SK-N-SH treated with all-trans-retinoic acid at 6 μM for 48 hours (cell line): ENCODE results near the gene BNC2.

Source experiments
- ATAC-seq: fragments of 200-7000 bp; cut with Tn5 transposase; 3 replicates; pipeline ENCODE4 v1.9.1; 2020; ENCODE audit warnings: mild to moderate bottlenecking, moderate library complexity
- ARNTL ChIP-seq: fragments of 450-650 bp; formaldehyde crosslinking; IDR thresholded peaks from 2 replicates; pipeline ENCODE4 v1.5.0; 2020; ENCODE audit warnings: low read depth, mild to moderate bottlenecking, moderate library complexity, borderline replicate concordance
- BACH2 ChIP-seq: fragments of 250-450 bp; sonication (Bioruptor Pico); IDR thresholded peaks from 2 replicates; pipeline ENCODE4 v1.9.0; 2021; ENCODE audit warnings: mild to moderate bottlenecking, borderline replicate concordance
- ISL1 ChIP-seq: fragments of 250-450 bp; sonication (Bioruptor Pico); IDR thresholded peaks from 2 replicates; pipeline ENCODE4 v2.1.2; 2022; ENCODE audit warnings: mild to moderate bottlenecking, moderate library complexity
- OSR1 ChIP-seq: fragments of 250-450 bp; sonication (Bioruptor Pico); IDR thresholded peaks from 2 replicates; pipeline ENCODE4 v1.8.0; 2022; ENCODE audit warnings: moderate library complexity, mild to moderate bottlenecking, inconsistent platforms
- SNAI2 ChIP-seq: fragments of 250-450 bp; sonication (Bioruptor Pico); IDR thresholded peaks from 2 replicates; pipeline ENCODE4 v1.5.0; 2020; ENCODE audit warnings: mild to moderate bottlenecking, moderate library complexity
- TCF4 ChIP-seq: fragments of 250-450 bp; sonication (Bioruptor Pico); IDR thresholded peaks from 2 replicates; pipeline ENCODE4 v1.8.0; 2021; ENCODE audit warnings: mild to moderate bottlenecking, moderate library complexity, borderline replicate concordance
- ZFP3 ChIP-seq: fragments of 250-450 bp; sonication (Bioruptor Pico); IDR thresholded peaks from 2 replicates; pipeline ENCODE4 v1.5.0; 2020; ENCODE audit warnings: mild to moderate bottlenecking, moderate library complexity
- ZNF565 ChIP-seq: fragments of 450-650 bp; formaldehyde crosslinking; conservative IDR thresholded peaks from 2 replicates; pipeline ENCODE4 v1.5.0; 2020; ENCODE audit warnings: low read depth, mild to moderate bottlenecking, moderate library complexity
- ZNF70 ChIP-seq: fragments of 450-650 bp; formaldehyde crosslinking; IDR thresholded peaks from 2 replicates; pipeline ENCODE4 v1.5.0; 2020; ENCODE audit warnings: mild to moderate bottlenecking, moderate library complexity
- ZNF8 ChIP-seq: fragments of 450-650 bp; formaldehyde crosslinking; IDR thresholded peaks from 2 replicates; pipeline ENCODE4 v1.5.0; 2020; ENCODE audit warnings: mild to moderate bottlenecking, moderate library complexity
- TF ChIP-seq, protein P1 (sequence below): fragments of 250-450 bp; sonication (Bioruptor Pico); IDR thresholded peaks from 2 replicates; pipeline ENCODE4 v1.8.0; 2020; ENCODE audit warnings: mild to moderate bottlenecking, moderate library complexity, borderline replicate concordance
- TF ChIP-seq, protein P2 (sequence below): fragments of 250-450 bp; sonication (Bioruptor Pico); IDR thresholded peaks from 2 replicates; pipeline ENCODE4 v1.5.0; 2020; ENCODE audit warnings: mild to moderate bottlenecking, moderate library complexity
- TF ChIP-seq, protein P3 (sequence below): fragments of 250-450 bp; sonication (Bioruptor Pico); IDR thresholded peaks from 2 replicates; pipeline ENCODE4 v1.8.0; 2021; ENCODE audit warnings: low read depth, mild to moderate bottlenecking, moderate library complexity, borderline replicate concordance
- TF ChIP-seq, protein P4 (sequence below): fragments of 250-450 bp; sonication (Bioruptor Pico); IDR thresholded peaks from 2 replicates; pipeline ENCODE4 v1.5.1; 2021; ENCODE audit warnings: mild to moderate bottlenecking, moderate library complexity
- TF ChIP-seq, protein P5 (sequence below): fragments of 250-450 bp; sonication (Bioruptor Pico); IDR thresholded peaks from 2 replicates; pipeline ENCODE4 v1.5.1; 2020; ENCODE audit warnings: low read depth, mild to moderate bottlenecking, moderate library complexity

BNC2 gene

DNA sequence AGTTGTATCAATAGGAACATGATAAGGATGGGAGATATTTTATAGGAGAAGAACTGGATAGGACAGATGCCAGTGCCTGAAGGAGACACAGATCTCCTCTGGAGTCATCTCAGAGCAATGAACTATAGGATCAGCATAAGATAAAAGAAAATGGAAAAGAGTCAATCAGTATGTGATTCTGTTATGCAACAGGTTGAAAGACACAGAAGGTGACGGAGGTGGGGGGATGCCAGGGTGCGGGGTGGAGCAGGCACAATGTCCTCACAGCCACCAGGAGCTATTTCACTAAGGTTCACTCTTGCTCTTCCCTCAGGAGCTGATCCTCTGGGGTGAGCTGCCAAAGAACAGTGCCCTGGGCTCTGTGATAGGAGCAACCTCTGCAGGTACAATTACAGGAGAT, 179.8 kb downstream of the BNC2 start:
- no peak for TF ChIP-seq ZNF70 (CRISPR knock-in tag)
- no peak for TF ChIP-seq OSR1 (CRISPR knock-in tag)
- TF ChIP-seq, protein P1, sequence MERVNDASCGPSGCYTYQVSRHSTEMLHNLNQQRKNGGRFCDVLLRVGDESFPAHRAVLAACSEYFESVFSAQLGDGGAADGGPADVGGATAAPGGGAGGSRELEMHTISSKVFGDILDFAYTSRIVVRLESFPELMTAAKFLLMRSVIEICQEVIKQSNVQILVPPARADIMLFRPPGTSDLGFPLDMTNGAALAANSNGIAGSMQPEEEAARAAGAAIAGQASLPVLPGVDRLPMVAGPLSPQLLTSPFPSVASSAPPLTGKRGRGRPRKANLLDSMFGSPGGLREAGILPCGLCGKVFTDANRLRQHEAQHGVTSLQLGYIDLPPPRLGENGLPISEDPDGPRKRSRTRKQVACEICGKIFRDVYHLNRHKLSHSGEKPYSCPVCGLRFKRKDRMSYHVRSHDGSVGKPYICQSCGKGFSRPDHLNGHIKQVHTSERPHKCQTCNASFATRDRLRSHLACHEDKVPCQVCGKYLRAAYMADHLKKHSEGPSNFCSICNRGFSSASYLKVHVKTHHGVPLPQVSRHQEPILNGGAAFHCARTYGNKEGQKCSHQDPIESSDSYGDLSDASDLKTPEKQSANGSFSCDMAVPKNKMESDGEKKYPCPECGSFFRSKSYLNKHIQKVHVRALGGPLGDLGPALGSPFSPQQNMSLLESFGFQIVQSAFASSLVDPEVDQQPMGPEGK, result no peak
- TF ChIP-seq BACH2 (CRISPR knock-in tag), result no peak
- no peak for ATAC-seq

DNA sequence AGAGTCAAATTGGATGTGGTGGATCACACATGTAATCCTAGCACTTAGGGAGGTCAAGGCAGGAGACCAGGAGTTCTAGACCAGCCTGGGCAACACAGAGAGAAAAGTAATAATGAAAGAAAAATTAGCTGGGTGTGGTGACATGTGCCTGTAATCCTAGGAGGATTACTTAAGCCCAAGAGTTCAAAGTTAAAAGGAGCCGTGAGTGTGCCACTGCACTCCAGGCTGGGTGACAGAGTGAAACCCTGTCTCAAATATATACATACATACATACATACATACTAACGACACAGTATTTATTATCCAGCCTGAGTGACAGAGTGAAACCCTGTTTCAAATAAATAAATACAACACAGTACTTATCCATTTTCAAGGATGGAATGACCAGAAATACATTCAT, 180.3 kb downstream of the BNC2 start:
- TF ChIP-seq TCF4, result no peak
- no peak for TF ChIP-seq ZNF70 (CRISPR knock-in tag)
- TF ChIP-seq, protein P2, sequence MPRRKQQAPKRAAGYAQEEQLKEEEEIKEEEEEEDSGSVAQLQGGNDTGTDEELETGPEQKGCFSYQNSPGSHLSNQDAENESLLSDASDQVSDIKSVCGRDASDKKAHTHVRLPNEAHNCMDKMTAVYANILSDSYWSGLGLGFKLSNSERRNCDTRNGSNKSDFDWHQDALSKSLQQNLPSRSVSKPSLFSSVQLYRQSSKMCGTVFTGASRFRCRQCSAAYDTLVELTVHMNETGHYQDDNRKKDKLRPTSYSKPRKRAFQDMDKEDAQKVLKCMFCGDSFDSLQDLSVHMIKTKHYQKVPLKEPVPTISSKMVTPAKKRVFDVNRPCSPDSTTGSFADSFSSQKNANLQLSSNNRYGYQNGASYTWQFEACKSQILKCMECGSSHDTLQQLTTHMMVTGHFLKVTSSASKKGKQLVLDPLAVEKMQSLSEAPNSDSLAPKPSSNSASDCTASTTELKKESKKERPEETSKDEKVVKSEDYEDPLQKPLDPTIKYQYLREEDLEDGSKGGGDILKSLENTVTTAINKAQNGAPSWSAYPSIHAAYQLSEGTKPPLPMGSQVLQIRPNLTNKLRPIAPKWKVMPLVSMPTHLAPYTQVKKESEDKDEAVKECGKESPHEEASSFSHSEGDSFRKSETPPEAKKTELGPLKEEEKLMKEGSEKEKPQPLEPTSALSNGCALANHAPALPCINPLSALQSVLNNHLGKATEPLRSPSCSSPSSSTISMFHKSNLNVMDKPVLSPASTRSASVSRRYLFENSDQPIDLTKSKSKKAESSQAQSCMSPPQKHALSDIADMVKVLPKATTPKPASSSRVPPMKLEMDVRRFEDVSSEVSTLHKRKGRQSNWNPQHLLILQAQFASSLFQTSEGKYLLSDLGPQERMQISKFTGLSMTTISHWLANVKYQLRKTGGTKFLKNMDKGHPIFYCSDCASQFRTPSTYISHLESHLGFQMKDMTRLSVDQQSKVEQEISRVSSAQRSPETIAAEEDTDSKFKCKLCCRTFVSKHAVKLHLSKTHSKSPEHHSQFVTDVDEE, result no peak
- no peak for TF ChIP-seq OSR1 (CRISPR knock-in tag)
- no peak for ATAC-seq

DNA sequence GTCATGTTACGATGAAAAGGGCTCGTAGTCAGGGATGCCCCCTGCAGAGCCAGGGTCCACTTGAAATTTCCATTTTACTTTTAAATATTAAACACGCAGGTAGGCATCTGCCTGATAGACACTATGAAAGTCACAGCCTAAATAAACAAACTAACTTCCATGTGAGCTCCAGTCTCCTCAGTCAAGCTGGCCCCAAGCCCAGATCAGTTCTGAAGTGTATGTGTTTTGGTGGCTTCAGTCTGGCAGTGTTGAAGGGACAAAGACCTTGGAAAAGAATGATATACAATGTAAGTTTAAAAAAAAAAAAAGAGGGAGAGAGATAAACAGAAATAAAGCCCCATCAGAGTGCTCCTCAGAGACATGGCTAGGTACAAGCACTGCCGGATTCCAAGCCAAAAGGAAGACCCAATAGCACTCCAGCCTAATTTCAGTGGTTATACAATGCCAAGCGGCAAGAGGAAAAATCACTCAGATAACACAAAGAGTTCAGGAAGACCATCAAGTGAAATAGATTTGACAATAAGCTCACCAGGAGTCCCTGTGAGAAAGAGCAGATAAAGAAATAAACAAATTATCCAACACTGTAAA, 181.0 kb downstream of the BNC2 start:
- ATAC-seq, result peak; percentile 53
- TF ChIP-seq, protein P3, sequence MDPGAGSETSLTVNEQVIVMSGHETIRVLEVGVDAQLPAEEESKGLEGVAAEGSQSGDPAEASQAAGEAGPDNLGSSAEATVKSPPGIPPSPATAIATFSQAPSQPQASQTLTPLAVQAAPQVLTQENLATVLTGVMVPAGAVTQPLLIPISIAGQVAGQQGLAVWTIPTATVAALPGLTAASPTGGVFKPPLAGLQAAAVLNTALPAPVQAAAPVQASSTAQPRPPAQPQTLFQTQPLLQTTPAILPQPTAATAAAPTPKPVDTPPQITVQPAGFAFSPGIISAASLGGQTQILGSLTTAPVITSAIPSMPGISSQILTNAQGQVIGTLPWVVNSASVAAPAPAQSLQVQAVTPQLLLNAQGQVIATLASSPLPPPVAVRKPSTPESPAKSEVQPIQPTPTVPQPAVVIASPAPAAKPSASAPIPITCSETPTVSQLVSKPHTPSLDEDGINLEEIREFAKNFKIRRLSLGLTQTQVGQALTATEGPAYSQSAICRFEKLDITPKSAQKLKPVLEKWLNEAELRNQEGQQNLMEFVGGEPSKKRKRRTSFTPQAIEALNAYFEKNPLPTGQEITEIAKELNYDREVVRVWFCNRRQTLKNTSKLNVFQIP (CRISPR knock-in tag), result no peak
- TF ChIP-seq TCF4 (no peak), ZFP3 (CRISPR knock-in tag) (no peak), BACH2 (CRISPR knock-in tag) (no peak), SNAI2 (CRISPR knock-in tag) (no peak), ARNTL (CRISPR knock-in tag) (no peak), ZNF8 (no peak), ZNF565 (CRISPR knock-in tag) (no peak), ISL1 (CRISPR knock-in tag) (no peak)
- TF ChIP-seq, protein P4, sequence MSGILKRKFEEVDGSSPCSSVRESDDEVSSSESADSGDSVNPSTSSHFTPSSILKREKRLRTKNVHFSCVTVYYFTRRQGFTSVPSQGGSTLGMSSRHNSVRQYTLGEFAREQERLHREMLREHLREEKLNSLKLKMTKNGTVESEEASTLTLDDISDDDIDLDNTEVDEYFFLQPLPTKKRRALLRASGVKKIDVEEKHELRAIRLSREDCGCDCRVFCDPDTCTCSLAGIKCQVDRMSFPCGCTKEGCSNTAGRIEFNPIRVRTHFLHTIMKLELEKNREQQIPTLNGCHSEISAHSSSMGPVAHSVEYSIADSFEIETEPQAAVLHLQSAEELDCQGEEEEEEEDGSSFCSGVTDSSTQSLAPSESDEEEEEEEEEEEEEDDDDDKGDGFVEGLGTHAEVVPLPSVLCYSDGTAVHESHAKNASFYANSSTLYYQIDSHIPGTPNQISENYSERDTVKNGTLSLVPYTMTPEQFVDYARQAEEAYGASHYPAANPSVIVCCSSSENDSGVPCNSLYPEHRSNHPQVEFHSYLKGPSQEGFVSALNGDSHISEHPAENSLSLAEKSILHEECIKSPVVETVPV (CRISPR knock-in tag), result no peak
- TF ChIP-seq, protein P5, sequence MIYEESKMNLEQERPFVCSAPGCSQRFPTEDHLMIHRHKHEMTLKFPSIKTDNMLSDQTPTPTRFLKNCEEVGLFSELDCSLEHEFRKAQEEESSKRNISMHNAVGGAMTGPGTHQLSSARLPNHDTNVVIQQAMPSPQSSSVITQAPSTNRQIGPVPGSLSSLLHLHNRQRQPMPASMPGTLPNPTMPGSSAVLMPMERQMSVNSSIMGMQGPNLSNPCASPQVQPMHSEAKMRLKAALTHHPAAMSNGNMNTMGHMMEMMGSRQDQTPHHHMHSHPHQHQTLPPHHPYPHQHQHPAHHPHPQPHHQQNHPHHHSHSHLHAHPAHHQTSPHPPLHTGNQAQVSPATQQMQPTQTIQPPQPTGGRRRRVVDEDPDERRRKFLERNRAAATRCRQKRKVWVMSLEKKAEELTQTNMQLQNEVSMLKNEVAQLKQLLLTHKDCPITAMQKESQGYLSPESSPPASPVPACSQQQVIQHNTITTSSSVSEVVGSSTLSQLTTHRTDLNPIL (CRISPR knock-in tag), result no peak
- TF ChIP-seq, protein P2, result no peak
